ENCODE data around the gene THBS4. TPM values are rescaled to one million over a fixed set of nuclear protein-coding genes. Genes with fewer than 3 reads are reported as not detected.

The THBS4 gene
- total and polyA plus RNA-seq, 10 of the 15 experiments (the other 5 are each of a cell fraction or from before 2014, with no cell fraction given), result 0.31 to 1.7 (median 0.75) TPM

GRCh38 chr5:80052464-80052863, 17.3 kb downstream of the THBS4 start:
- Histone ChIP-seq H3K79me2 (ENCODE audit: control insufficient read depth, insufficient read depth, low read length) (no peaks in the 10 kb centered on the region), H3K4me2 (ENCODE audit: control insufficient read depth, insufficient read depth) (no peak overlapping the region), H3K36me3 (ENCODE audit: control insufficient read depth in 2 of 2, insufficient read depth in 2 of 2, low read length in 1 of 2) (no peaks in the 10 kb centered on the region), H2AFZ (ENCODE audit: control insufficient read depth, low read depth, low read length) (no peak overlapping the region), H3K4me3 (no peak overlapping the region), H3K27ac (ENCODE audit: control insufficient read depth, insufficient read depth) (no peak overlapping the region), H3K9ac (ENCODE audit: control insufficient read depth, insufficient read depth, low read length) (no peak overlapping the region), H3K9me3 (replicated peaks; ENCODE audit: control insufficient read depth, insufficient read depth, low read length) (no peaks in the 10 kb centered on the region), H4K20me1 (ENCODE audit: control insufficient read depth, insufficient read depth) (no peaks in the 10 kb centered on the region), H3K27me3 (replicated peaks in 1 of 2; ENCODE audit: control insufficient read depth in 2 of 2, insufficient read depth in 2 of 2, low read length in 1 of 2) (no peaks in the 10 kb centered on the region; a peak in 2 of 4 replicates), H3K4me1 (ENCODE audit: control insufficient read depth, insufficient read depth, low read length) (no peaks in the 10 kb centered on the region)
- ChIA-PET SMC1A (ENCODE audit: uncharacterized antibody, unreplicated experiment) (interaction anchor here (0.6 kb wide), 1 partner anchor 39 kb away, joined by 3 read pairs; no protein-coding TSS in a partner anchor), CTCF (interaction anchor here (1.1 kb wide), 1 partner anchor 17 kb away, joined by 3 read pairs; no protein-coding TSS in a partner anchor), RAD21 (ENCODE audit: unreplicated experiment) (no interaction called here), POLR2A (no interaction called here)
- no peak for FAIRE-seq
- in situ Hi-C loops (cut with MboI), result no loop called here
- no TSS peak for BruUV-seq (replicated peaks)
- no peak for DNase-seq (ENCODE audit: low read depth, low spot score)
- intact Hi-C loops (cut with micrococcal nuclease; ENCODE audit: unreplicated experiment), result no loop called here
- ATAC-seq, result no peak
- no peak for TF ChIP-seq POLR2AphosphoS2 (IDR thresholded peaks at IDR 0.05; ENCODE audit: low read depth, low read length)
- TF ChIP-seq HDAC2 (IDR thresholded peaks at IDR 0.05), result no peak
- no peak for TF ChIP-seq POU2F2 (IDR thresholded peaks at IDR 0.05; ENCODE audit: borderline replicate concordance, low read depth, low read length)
- no peak for TF ChIP-seq STAT3 (IDR thresholded peaks at IDR 0.05; ENCODE audit: low read depth, low read length)
- TF ChIP-seq, protein P1, sequence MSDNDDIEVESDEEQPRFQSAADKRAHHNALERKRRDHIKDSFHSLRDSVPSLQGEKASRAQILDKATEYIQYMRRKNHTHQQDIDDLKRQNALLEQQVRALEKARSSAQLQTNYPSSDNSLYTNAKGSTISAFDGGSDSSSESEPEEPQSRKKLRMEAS (IDR thresholded peaks at IDR 0.05; ENCODE audit: low read depth, low read length), result no peak
- no peak for TF ChIP-seq SREBF2 (IDR thresholded peaks at IDR 0.05; ENCODE audit: low read length)
- TF ChIP-seq, protein P2, sequence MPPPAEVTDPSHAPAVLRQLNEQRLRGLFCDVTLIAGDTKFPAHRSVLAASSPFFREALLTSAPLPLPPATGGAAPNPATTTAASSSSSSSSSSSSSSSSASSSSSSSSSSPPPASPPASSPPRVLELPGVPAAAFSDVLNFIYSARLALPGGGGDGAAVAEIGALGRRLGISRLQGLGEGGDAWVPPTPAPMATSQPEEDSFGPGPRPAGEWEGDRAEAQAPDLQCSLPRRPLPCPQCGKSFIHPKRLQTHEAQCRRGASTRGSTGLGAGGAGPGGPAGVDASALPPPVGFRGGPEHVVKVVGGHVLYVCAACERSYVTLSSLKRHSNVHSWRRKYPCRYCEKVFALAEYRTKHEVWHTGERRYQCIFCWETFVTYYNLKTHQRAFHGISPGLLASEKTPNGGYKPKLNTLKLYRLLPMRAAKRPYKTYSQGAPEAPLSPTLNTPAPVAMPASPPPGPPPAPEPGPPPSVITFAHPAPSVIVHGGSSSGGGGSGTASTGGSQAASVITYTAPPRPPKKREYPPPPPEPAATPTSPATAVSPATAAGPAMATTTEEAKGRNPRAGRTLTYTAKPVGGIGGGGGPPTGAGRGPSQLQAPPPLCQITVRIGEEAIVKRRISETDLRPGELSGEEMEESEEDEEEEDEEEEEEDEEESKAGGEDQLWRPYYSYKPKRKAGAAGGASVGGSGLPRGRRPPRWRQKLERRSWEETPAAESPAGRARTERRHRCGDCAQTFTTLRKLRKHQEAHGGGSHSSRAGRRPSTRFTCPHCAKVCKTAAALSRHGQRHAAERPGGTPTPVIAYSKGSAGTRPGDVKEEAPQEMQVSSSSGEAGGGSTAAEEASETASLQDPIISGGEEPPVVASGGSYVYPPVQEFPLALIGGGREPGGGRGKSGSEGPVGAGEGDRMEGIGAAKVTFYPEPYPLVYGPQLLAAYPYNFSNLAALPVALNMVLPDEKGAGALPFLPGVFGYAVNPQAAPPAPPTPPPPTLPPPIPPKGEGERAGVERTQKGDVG (CRISPR knock-in tag; IDR thresholded peaks at IDR 0.05), result no peak
- TF ChIP-seq ZNF217 (IDR thresholded peaks at IDR 0.05), result no peak
- WGBS (ENCODE audit: insufficient coverage, insufficient replicate concordance, low lambda C conversion rate, missing lambda C conversion rate), result 60% methylated on average over 8 of the region's 8 CpGs

Measured in GM12878 (cell line).